Gastroesophageal sphincter (tissue), 3 donors: ENCODE measurements around the gene KIAA1958.

Experiments used
- POLR2AphosphoS5 ChIP-seq: sonication (generic); formaldehyde crosslinking; IDR thresholded peaks from one replicate; pipeline ENCODE4 v1.6.1; 2017; ENCODE audit warnings: antibody characterized with exemption
- TF ChIP-seq, protein P1 (sequence below), 4 experiments: fragments of 200-600 bp in 2 of 4; fragments of 450-650 bp in 2 of 4; sonication (generic) in 1 of 4; IDR thresholded peaks; one replicate each; pipeline ENCODE4 v1.5.1; 2017 to 2019; ENCODE audit warnings: antibody characterized with exemption in 4 of 4, mild to moderate bottlenecking in 2 of 4, moderate library complexity in 2 of 4

DNA sequence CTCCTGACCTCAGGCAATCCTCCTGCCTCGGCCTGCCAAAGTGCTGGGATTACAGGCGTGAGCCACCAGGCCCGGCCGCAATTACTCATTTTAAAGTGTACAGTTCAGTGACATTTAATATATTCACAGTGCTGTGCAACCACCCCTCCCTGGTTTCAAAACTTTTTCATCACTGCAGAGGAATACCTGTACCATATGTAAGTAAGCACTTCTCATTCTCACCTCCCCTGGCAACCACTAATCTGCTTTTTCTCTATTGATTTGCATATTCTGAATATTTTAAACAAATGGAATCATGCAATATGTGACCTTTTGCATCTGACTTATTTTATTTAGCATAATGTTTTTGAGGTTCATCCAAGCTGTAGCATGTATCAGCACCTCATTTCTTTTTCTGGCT is 21.3 kb upstream of the KIAA1958 start:
- TF ChIP-seq POLR2AphosphoS5, result no peak
- TF ChIP-seq, protein P1, sequence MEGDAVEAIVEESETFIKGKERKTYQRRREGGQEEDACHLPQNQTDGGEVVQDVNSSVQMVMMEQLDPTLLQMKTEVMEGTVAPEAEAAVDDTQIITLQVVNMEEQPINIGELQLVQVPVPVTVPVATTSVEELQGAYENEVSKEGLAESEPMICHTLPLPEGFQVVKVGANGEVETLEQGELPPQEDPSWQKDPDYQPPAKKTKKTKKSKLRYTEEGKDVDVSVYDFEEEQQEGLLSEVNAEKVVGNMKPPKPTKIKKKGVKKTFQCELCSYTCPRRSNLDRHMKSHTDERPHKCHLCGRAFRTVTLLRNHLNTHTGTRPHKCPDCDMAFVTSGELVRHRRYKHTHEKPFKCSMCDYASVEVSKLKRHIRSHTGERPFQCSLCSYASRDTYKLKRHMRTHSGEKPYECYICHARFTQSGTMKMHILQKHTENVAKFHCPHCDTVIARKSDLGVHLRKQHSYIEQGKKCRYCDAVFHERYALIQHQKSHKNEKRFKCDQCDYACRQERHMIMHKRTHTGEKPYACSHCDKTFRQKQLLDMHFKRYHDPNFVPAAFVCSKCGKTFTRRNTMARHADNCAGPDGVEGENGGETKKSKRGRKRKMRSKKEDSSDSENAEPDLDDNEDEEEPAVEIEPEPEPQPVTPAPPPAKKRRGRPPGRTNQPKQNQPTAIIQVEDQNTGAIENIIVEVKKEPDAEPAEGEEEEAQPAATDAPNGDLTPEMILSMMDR (IDR thresholded peaks at IDR 0.05), result no peak
